Small intestine (tissue), 7 donors: ENCODE results near the gene CATSPERD. TPM values are rescaled to one million over a fixed set of nuclear protein-coding genes. Genes with fewer than 3 reads are reported as not detected.

Experiments used
- DNase-seq, 2 donors: peaks; one replicate each; pipeline versions ENCODE4 v3.0.0 to v3.0.0-alpha.2; 2013
- FAIRE-seq: peaks from 2 replicates; lab custom pipeline; 2012; peaks lifted over from hg19 to GRCh38; lab: Jason Lieb, UNC
- H3K27ac ChIP-seq, 3 donors: one replicate each; pipeline ENCODE4 v1.5.1; 2013; ENCODE audit warnings: low read length in 2 of 3, mild to moderate bottlenecking in 2 of 3, control low read depth in 1 of 3, inconsistent platforms in 1 of 3, low read depth in 1 of 3, moderate library complexity in 1 of 3
- H3K27me3 ChIP-seq, 3 donors: one replicate each; pipeline ENCODE4 v1.6.1; 2013; ENCODE audit warnings: low read length in 3 of 3, inconsistent platforms in 1 of 3; ENCODE audit not compliant: control insufficient read depth in 3 of 3, insufficient read depth in 3 of 3
- H3K36me3 ChIP-seq, 3 donors: one replicate each; pipeline ENCODE4 v1.6.1; 2013; ENCODE audit warnings: low read length in 3 of 3, inconsistent platforms in 1 of 3, low read depth in 1 of 3, mild to moderate bottlenecking in 1 of 3, moderate library complexity in 1 of 3; ENCODE audit not compliant: control insufficient read depth in 3 of 3, insufficient read depth in 2 of 3
- H3K4me1 ChIP-seq, 3 donors: one replicate each; pipeline ENCODE4 v1.6.1; 2013; ENCODE audit warnings: low read length in 2 of 3, inconsistent platforms in 1 of 3, low read depth in 1 of 3, mild to moderate bottlenecking in 1 of 3, moderate library complexity in 1 of 3; ENCODE audit not compliant: control insufficient read depth in 3 of 3, insufficient read depth in 2 of 3
- H3K4me3 ChIP-seq, 3 donors: one replicate each; pipeline ENCODE4 v1.5.1; 2013; ENCODE audit warnings: low read length in 3 of 3, control low read depth in 1 of 3, inconsistent platforms in 1 of 3, low read depth in 1 of 3, mild to moderate bottlenecking in 1 of 3, moderate library complexity in 1 of 3
- H3K9me3 ChIP-seq, 2 donors: one replicate each; pipeline ENCODE4 v1.6.1; 2013; ENCODE audit warnings: low read depth in 1 of 2, low read length in 1 of 2; ENCODE audit not compliant: control insufficient read depth in 2 of 2, insufficient read depth in 1 of 2
- WGBS, 3 donors: extraction: QIAGEN DNeasy Blood & Tissue Kit; methylation state at CpG; one replicate each; pipeline ENCODE4 v1.1.7; 2013; 5-methylcytosine and 5-hydroxymethylcytosine counted together
- polyA plus RNA-seq, 4 donors: library from polyadenylated mRNA; stranded (reverse) in 3 of 4; unstranded in 1 of 4; fragments of 200-250 nt in 3 of 4; fragments of 120-200 nt in 1 of 4; gene quantifications; one replicate each; pipeline versions ENCODE4 v1.2.1 to v1.2.3, GENCODE V29; 2013
- donor health status: healthy with polysubstance abuse.
- donor health status: control.
- donor health status: control.
- donor health status: Bipolar disorder and iron deficiency.
- donor health status: healthy.

The CATSPERD gene
- polyA plus RNA-seq, 4 donors = not detected

- no peak for DNase-seq
- 87 to 92% (median 89%) methylated on average over 8 of the region's 8 CpGs for whole genome bisulfite sequencing, 3 donors
- Histone ChIP-seq H3K9me3 (no peaks in the 10 kb centered on the region), H3K36me3 (peaks cover 6 to 90% (median 23%) of the 10 kb centered on the region in 3 donors), H3K27me3 (no peaks in the 10 kb centered on the region), H3K27ac (no peak overlapping the region), H3K4me3 (no peak overlapping the region), H3K4me1 (peaks cover 0 to 14% (median 0%) of the 10 kb centered on the region in 3 donors)
- FAIRE-seq = no peak
These were observed 25.3 kb upstream of the CATSPERD start for GRCh38 chr19:5694956-5695648.

- DNase-seq (no peak), FAIRE-seq (no peak)
- WGBS, 3 donors = 84 to 85% (median 85%) methylated on average over 28 of the region's 28 CpGs
- H3K27ac ChIP-seq = no peak overlapping the region
- no peaks in the 10 kb centered on the region for H3K27me3 ChIP-seq
- peaks cover 0 to 14% (median 0%) of the 10 kb centered on the region in 3 donors for H3K4me1 ChIP-seq
- no peaks in the 10 kb centered on the region for H3K9me3 ChIP-seq
- peaks cover 9 to 96% (median 23%) of the 10 kb centered on the region in 3 donors for H3K36me3 ChIP-seq
- H3K4me3 ChIP-seq = no peak overlapping the region
These were observed 24.7 kb upstream of the CATSPERD start for GRCh38 chr19:5695649-5696195.

- Histone ChIP-seq H3K36me3 (peaks cover 9 to 97% (median 23%) of the 10 kb centered on the region in 3 donors), H3K4me1 (peaks cover 0 to 14% (median 0%) of the 10 kb centered on the region in 3 donors), H3K27ac (no peak overlapping the region), H3K9me3 (peaks cover 0 to 5% of the 10 kb centered on the region in 2 donors), H3K4me3 (no peak overlapping the region), H3K27me3 (no peaks in the 10 kb centered on the region)
- FAIRE-seq (no peak), DNase-seq (no peak)
- 84 to 89% (median 88%) methylated on average over 37 to 42 of the region's 42 CpGs for WGBS, 3 donors
These were observed 24.0 kb upstream of the CATSPERD start for GRCh38 chr19:5696196-5697021.

- no peak for FAIRE-seq
- H3K36me3 ChIP-seq = peaks cover 9 to 88% (median 23%) of the 10 kb centered on the region in 3 donors
These were observed 23.2 kb upstream of the CATSPERD start for GRCh38 chr19:5697022-5697889.

GRCh38 chr19:5697890-5698634 lies 22.4 kb upstream of the CATSPERD start:
- no peak for FAIRE-seq
- no peak for DNase-seq

More at GRCh38 chr19:5697022-5697889, 23.2 kb upstream of the CATSPERD start:
- H3K27me3 ChIP-seq = no peaks in the 10 kb centered on the region
- H3K9me3 ChIP-seq = peaks cover 0 to 5% of the 10 kb centered on the region in 2 donors
- no peak overlapping the region for H3K4me3 ChIP-seq
- no peak for DNase-seq
- 80% methylated on average over 22 to 25 of the region's 25 CpGs for WGBS, 3 donors
- no peak overlapping the region for H3K27ac ChIP-seq
- H3K4me1 ChIP-seq = peaks cover 0 to 8% (median 0%) of the 10 kb centered on the region in 3 donors

GRCh38 chr19:5698635-5699422 lies 21.6 kb upstream of the CATSPERD start:
- Histone ChIP-seq H3K36me3 (peaks cover 13 to 82% (median 25%) of the 10 kb centered on the region in 3 donors), H3K27me3 (no peaks in the 10 kb centered on the region), H3K4me3 (no peak overlapping the region), H3K9me3 (peaks cover 0 to 5% of the 10 kb centered on the region in 2 donors), H3K4me1 (no peaks in the 10 kb centered on the region), H3K27ac (no peak overlapping the region)
- no peak for FAIRE-seq
- WGBS, 3 donors = 86 to 91% (median 90%) methylated on average over 34 to 38 of the region's 38 CpGs
- DNase-seq = no peak

More at GRCh38 chr19:5697890-5698634, 22.4 kb upstream of the CATSPERD start:
- H3K27ac ChIP-seq = no peak overlapping the region
- H3K4me3 ChIP-seq = no peak overlapping the region
- peaks cover 0 to 5% of the 10 kb centered on the region in 2 donors for H3K9me3 ChIP-seq
- 84 to 89% (median 88%) methylated on average over 25 to 30 of the region's 30 CpGs for WGBS, 3 donors
- H3K4me1 ChIP-seq = no peaks in the 10 kb centered on the region
- H3K36me3 ChIP-seq = peaks cover 9 to 82% (median 23%) of the 10 kb centered on the region in 3 donors
- H3K27me3 ChIP-seq = no peaks in the 10 kb centered on the region
